Loucy (cell line): Measurements from ENCODE around the gene SIL1.

Experiments
- EZH2phosphoT487 ChIP-seq: fragments of 200-600 bp; IDR thresholded peaks from 2 replicates; pipeline ENCODE4 v1.6.1; 2018; ENCODE audit warnings: antibody characterized with exemption, mild to moderate bottlenecking, moderate library complexity, borderline replicate concordance
- TF ChIP-seq, protein P1 (sequence below): fragments of 200-600 bp; sonication (generic); conservative IDR thresholded peaks from 2 replicates; pipeline ENCODE4 v1.5.1; 2014; ENCODE audit warnings: mild to moderate bottlenecking, antibody characterized with exemption, low read length

DNA sequence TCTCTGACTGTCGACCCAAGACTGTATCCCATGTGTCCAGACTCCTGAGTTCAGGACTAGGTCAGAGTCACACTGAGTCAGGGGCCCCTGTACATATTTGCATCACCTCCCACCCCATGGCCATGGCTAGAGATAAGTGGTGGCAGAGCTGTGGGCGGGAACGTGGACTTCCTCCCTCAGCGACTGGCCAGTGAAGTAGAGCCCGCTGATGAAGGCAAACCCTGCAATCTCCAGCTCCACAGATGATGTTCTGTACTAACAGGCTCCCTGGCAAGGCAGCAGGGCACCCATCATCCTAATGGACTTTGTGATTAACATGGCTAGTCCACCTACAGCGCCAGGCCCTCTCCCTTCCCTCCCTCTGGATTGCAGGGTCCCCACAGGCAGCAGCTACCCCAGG, 212.5 kb downstream of the SIL1 start:
- TF ChIP-seq, protein P1, sequence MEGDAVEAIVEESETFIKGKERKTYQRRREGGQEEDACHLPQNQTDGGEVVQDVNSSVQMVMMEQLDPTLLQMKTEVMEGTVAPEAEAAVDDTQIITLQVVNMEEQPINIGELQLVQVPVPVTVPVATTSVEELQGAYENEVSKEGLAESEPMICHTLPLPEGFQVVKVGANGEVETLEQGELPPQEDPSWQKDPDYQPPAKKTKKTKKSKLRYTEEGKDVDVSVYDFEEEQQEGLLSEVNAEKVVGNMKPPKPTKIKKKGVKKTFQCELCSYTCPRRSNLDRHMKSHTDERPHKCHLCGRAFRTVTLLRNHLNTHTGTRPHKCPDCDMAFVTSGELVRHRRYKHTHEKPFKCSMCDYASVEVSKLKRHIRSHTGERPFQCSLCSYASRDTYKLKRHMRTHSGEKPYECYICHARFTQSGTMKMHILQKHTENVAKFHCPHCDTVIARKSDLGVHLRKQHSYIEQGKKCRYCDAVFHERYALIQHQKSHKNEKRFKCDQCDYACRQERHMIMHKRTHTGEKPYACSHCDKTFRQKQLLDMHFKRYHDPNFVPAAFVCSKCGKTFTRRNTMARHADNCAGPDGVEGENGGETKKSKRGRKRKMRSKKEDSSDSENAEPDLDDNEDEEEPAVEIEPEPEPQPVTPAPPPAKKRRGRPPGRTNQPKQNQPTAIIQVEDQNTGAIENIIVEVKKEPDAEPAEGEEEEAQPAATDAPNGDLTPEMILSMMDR, result no peak
- no peak for TF ChIP-seq EZH2phosphoT487
